Activated CD4-positive, alpha-beta T cell treated with anti-CD3 and anti-CD28 coated beads, Interleukin-2, amount 50 U/mL, for 16 hours (primary cell): ENCODE results near the gene LRIT1.

Experiments used
- DNase-seq: peaks from one replicate; pipeline ENCODE4 v3.0.0-alpha.2; 2020

The LRIT1 gene

GRCh38 chr10:84191106-84191505 lies 50.2 kb downstream of the LRIT1 start:
- no peak for DNase-seq

GRCh38 chr10:84190621-84191020 lies 50.7 kb downstream of the LRIT1 start:
- no peak for DNase-seq

- no peak for DNase-seq
Observed at GRCh38 chr10:84188815-84189214, 52.5 kb downstream of the LRIT1 start.

GRCh38 chr10:84185526-84186175 lies 55.7 kb downstream of the LRIT1 start:
- no peak for DNase-seq

- no peak for DNase-seq
Observed at GRCh38 chr10:84184517-84184916, 56.8 kb downstream of the LRIT1 start.

- DNase-seq = no peak
Observed at GRCh38 chr10:84181631-84182030, 59.7 kb downstream of the LRIT1 start.
